ENCODE data around the gene FARP2. TPM values are rescaled to one million over a fixed set of nuclear protein-coding genes. Genes with fewer than 3 reads are reported as not detected.
"Not testable (repeated sequence)": the region's sequence is repeated elsewhere in the genome, so short reads cannot be mapped to it uniquely, and the experiment has no call there.

Gene FARP2
- total RNA-seq, 4 donors from 2014 or later, result 63.3 to 86.4 (median 66.0) TPM

DNA sequence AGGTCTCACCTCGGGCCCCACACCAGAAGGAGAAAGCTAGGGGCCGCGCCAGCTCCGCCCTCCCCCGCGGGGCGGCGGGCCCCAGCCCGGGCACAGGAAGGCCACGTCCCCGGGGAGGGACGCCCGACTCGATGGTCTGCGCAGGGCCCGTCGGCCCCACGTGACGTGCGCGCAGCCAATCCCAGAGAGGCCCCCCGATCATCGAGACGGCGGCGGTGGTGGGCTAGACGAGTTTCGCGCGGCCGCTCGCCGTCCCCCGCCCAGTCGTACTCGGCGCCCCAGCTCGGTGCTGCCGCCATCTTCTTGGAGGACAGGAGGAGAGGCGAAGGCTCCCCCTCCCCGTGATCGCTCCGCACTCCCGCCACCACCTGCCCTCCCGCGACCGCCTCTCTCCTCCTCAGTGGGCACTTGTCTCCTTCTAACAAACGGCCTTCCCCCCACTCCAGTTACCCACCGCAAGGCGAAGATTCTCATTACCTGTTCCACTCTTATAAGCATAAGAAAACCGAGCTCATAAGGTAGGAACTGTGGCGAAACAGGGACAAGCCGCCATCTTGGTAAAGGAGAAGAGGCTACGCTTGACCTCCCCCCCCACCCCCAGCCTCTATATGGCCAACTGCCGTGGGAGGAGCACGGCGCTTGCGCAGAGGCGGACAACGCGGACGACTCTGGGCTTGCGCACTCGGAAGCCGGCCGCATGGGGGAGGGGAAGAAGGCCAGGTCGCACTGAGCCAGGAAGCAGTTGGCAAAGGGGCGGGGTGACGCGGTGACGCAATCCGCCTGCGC is 40.8 kb upstream of the FARP2 start, which contains the start of gene HDLBP:
TSS of gene HDLBP (minus strand) at position 580 of the 786 bp plus-strand sequence. CDS start 48,803 bp downstream, outside the sequence.
- no peak for TF ChIP-seq CTCF (IDR thresholded peaks at IDR 0.05)
- TF ChIP-seq POLR2A (IDR thresholded peaks at IDR 0.05), result no peak
- WGBS, 2 donors, result 0 to 1% methylated on average over 41 to 46 of the region's 73 CpGs
- DNase-seq (ENCODE audit: low spot score in 2 of 2), result peak; percentile 98 to 100
- intact Hi-C loops (cut with DNase I; ENCODE audit: low total_unique reads), result loop anchor here (1.0 kb wide), 1 partner anchor 38 kb away; no protein-coding TSS in a partner anchor
- H3K4me3 ChIP-seq (ENCODE audit: low read depth, poor library complexity, severe bottlenecking), result peak within 1 kb of the TSS; percentile 87

DNA sequence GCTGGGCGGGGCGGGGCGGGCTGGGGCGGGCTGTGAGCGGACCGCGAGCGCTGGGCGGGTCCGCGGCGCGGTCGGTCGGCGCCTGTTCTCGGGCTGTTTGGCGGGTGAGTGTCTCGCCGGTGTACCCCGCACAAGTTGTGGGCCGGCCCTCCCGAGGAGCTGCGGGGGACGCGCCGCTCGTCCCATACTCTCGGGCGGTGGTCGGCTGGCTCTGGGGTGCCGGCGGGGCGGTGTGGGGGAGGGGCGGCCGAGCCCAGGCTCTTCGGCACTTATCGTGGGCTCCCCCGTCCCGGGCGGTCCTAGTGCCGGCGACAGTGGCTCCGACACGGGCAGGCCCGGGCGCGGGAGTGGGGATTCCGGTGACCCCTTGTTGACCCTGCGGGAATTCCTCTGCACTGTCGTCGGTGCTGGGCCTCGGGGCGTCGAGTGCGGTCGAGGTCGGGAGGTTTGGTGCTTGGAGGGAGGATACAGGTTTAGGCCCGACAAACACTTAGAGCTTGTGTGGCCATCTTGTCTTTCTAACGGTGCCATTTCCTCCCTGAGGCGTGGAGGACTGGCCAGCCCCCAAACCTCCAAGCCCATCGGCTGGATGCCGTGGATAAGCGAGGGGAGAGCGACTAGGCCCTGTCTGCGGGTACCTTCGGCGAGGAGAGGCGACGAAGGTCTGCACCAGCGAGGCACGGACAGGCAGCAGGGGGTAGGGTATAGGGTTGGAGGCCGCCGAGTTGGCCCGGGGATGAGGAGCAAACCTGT is 40.0 kb upstream of the FARP2 start, which contains the start of gene SEPTIN2:
TSS of gene SEPTIN2 (plus strand) at position 47 of the 753 bp plus-strand sequence. CDS start 8,308 bp downstream, outside the sequence.
- DNase-seq (ENCODE audit: low spot score in 2 of 2), result peak; percentile 76 to 95
- H3K4me3 ChIP-seq (ENCODE audit: low read depth, poor library complexity, severe bottlenecking), result peak within 1 kb of the TSS; percentile 87
- WGBS, 2 donors, result 0% methylated on average over 21 to 38 of the region's 75 CpGs
- intact Hi-C loops (cut with DNase I; ENCODE audit: low total_unique reads), result loop anchor here (1.0 kb wide), 1 partner anchor 39 kb away; no protein-coding TSS in a partner anchor
- peak in 1 of 2 donors; percentile 67 for TF ChIP-seq POLR2A (IDR thresholded peaks at IDR 0.05)
- TF ChIP-seq CTCF (IDR thresholded peaks at IDR 0.05), result no peak

DNA sequence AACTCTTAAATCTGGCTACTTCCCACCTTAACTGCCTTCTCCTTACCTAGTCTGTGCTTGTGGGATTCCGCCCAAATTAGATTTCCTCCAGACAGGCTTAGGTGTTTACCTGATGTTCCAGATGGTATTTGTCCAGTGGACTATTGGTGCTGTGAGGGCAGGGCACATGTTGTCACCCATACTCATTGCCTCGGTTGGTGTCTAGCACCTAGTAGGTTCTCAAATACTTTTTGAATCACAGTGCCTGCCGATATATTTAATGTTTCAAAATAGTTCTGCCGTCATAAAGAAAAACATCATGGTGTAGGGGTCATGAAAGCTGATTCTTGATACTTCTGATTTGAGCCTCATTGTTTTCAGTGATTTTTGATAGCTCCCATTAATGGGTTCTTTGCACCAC is 39.3 kb upstream of the FARP2 start:
- H3K4me3 ChIP-seq (ENCODE audit: low read depth, poor library complexity, severe bottlenecking), result peak overlapping the region; percentile 74
- TF ChIP-seq POLR2A (IDR thresholded peaks at IDR 0.05) (no peak), CTCF (IDR thresholded peaks at IDR 0.05) (no peak)
- DNase-seq (ENCODE audit: low spot score in 2 of 2), result no peak
- intact Hi-C loops (cut with DNase I; ENCODE audit: low total_unique reads), result no loop called here
- 7 to 15% methylated on average over 4 of the region's 4 CpGs for WGBS, 2 donors

- no peak overlapping the region for H3K4me3 ChIP-seq (ENCODE audit: low read depth, poor library complexity, severe bottlenecking)
- 54 to 56% methylated on average over 4 of the region's 4 CpGs for WGBS, 2 donors
- TF ChIP-seq CTCF (IDR thresholded peaks at IDR 0.05) (no peak), POLR2A (IDR thresholded peaks at IDR 0.05) (no peak)
- no peak for DNase-seq (ENCODE audit: low spot score in 2 of 2)
- intact Hi-C loops (cut with DNase I; ENCODE audit: low total_unique reads), result no loop called here
These were observed 38.7 kb upstream of the FARP2 start for GRCh38 chr2:241317391-241317790.

GRCh38 chr2:241318830-241319229 is 37.3 kb upstream of the FARP2 start:
- H3K4me3 ChIP-seq (ENCODE audit: low read depth, poor library complexity, severe bottlenecking); intact Hi-C loops (cut with DNase I; ENCODE audit: low total_unique reads); DNase-seq (ENCODE audit: low spot score in 2 of 2): not testable (repeated sequence)
- WGBS, 2 donors, result 85 to 88% methylated on average over 6 of the region's 6 CpGs

DNA sequence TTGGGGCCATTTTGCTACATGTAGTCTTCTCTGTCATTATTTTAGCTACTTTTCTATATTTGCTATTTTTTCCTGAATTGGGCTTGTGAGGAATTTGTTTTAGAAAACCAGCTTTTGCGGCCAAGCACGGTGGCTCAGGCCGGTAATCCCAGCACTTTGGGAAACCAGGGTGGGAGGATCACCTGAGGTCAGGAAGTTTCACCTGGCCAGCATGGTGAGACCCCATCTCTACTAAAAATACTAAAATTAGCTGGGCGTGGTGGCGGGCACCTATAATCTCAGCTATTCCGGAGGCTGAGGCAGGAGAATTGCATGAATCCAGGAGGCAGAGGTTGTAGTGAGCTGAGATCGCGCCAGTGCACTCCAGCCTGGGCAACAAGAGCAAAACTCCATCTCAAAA is 35.7 kb upstream of the FARP2 start:
- intact Hi-C loops (cut with DNase I; ENCODE audit: low total_unique reads), result no loop called here
- DNase-seq (ENCODE audit: low spot score in 2 of 2), result no peak
- 91 to 92% methylated on average over 8 of the region's 8 CpGs for WGBS, 2 donors
- H3K4me3 ChIP-seq (ENCODE audit: low read depth, poor library complexity, severe bottlenecking), result no peak overlapping the region
- TF ChIP-seq POLR2A (IDR thresholded peaks at IDR 0.05), result no peak
- no peak for TF ChIP-seq CTCF (IDR thresholded peaks at IDR 0.05)

All from lower leg skin (tissue), 4 donors.